ENCODE data around the gene AADAT.
"Not testable (repeated sequence)": the region's sequence is repeated elsewhere in the genome, so short reads cannot be mapped to it uniquely, and the experiment has no call there.

Gene AADAT

GRCh38 chr4:170089668-170090351, at the start of gene AADAT:
Gene AADAT (minus strand): TSS chr4:170089956. CDS start chr4:170089690, 266 bp downstream.
- peak; percentile 23 to 72 for DNase-seq

GRCh38 chr4:170138580-170139194, 48.9 kb upstream of the AADAT start:
- DNase-seq, result peak; percentile 24 to 54

GRCh38 chr4:170137927-170138326, 48.2 kb upstream of the AADAT start:
- no peak for DNase-seq

GRCh38 chr4:170137466-170137865, 47.7 kb upstream of the AADAT start:
- no peak for DNase-seq

GRCh38 chr4:170134821-170135220, 45.1 kb upstream of the AADAT start:
- DNase-seq, result peak in 1 of 2 experiments; percentile 9

- DNase-seq, result no peak
Observed at GRCh38 chr4:170128219-170128804, 38.6 kb upstream of the AADAT start.

- DNase-seq, result no peak
Observed at GRCh38 chr4:170127758-170128157, 38.0 kb upstream of the AADAT start.

GRCh38 chr4:170124406-170124805, 34.6 kb upstream of the AADAT start:
- no peak for DNase-seq

- peak in 1 of 2 experiments; percentile 3 for DNase-seq
Observed at GRCh38 chr4:170122252-170122651, 32.5 kb upstream of the AADAT start.

- DNase-seq, result no peak
Observed at GRCh38 chr4:170114636-170115035, 24.9 kb upstream of the AADAT start.

- not testable (repeated sequence) for DNase-seq
Observed at GRCh38 chr4:170114183-170114582, 24.4 kb upstream of the AADAT start.

- DNase-seq, result peak in 1 of 2 experiments; percentile 20
Observed at GRCh38 chr4:170111546-170111945, 21.8 kb upstream of the AADAT start.

- peak; percentile 6 to 62 for DNase-seq
Observed at GRCh38 chr4:170111085-170111484, 21.3 kb upstream of the AADAT start.

- DNase-seq, result no peak
Observed at GRCh38 chr4:170110285-170110672, 20.5 kb upstream of the AADAT start.

GRCh38 chr4:170109586-170110284, 20.0 kb upstream of the AADAT start:
- DNase-seq, result no peak

- no peak for DNase-seq
Observed at GRCh38 chr4:170106900-170107299, 17.1 kb upstream of the AADAT start.

GRCh38 chr4:170102426-170102825, 12.7 kb upstream of the AADAT start:
- DNase-seq, result no peak

- DNase-seq, result not testable (repeated sequence)
Observed at GRCh38 chr4:170098171-170098570, 8.4 kb upstream of the AADAT start.

- DNase-seq, result no peak
Observed at GRCh38 chr4:170097681-170098080, 7.9 kb upstream of the AADAT start.

- no peak for DNase-seq
Observed at GRCh38 chr4:170093973-170094535, 4.3 kb upstream of the AADAT start.

- peak in 1 of 2 experiments; percentile 13 for DNase-seq
Observed at GRCh38 chr4:170091069-170091696, 1.4 kb upstream of the AADAT start.

- no peak for DNase-seq
Observed at GRCh38 chr4:170090352-170091052, 746 bp upstream of the AADAT start.
